SH-SY5Y (cell line): ENCODE measurements around the gene PTPRJ.

Source experiments
- GATA2 ChIP-seq: IDR thresholded peaks from 2 replicates; pipeline ENCODE4 v1.6.1; 2011; ENCODE audit warnings: mild to moderate bottlenecking, low read depth, low read length
- GATA3 ChIP-seq: IDR thresholded peaks from 2 replicates; pipeline ENCODE4 v1.6.1; 2011; ENCODE audit warnings: low read depth, mild to moderate bottlenecking, low read length, moderate library complexity

- no peak for TF ChIP-seq GATA2
- no peak for TF ChIP-seq GATA3
These were observed 28.6 kb downstream of the PTPRJ start for GRCh38 chr11:48008951-48009270.
